Measurements from ENCODE around the gene NRG3. TPM values are rescaled to one million over a fixed set of nuclear protein-coding genes. Genes with fewer than 3 reads are reported as not detected.

Gene NRG3
- 6.5 and 17.3 TPM in 2 replicates for total RNA-seq

GRCh38 chr10:81874875-81875466 lies at the start of gene NRG3:
NRG3 (plus strand) TSS chr10:81875194.

Small RNAs within 50 kb of the gene (small RNA-seq; reads per million reads assigned to genes)
- gene RNU6-441P: not detected

All from vein endothelial cell (primary cell).